Measurements from ENCODE around the gene THRAP3. TPM values are rescaled to one million over a fixed set of nuclear protein-coding genes. Genes with fewer than 3 reads are reported as not detected.
A peak's percentile ranks its signal among the peaks of the same experiment; 100 is the strongest.

THRAP3 gene
- total and polyA plus RNA-seq, 2 of the 8 experiments (the other 6 are each of a cell fraction or from before 2014, with no cell fraction given): 40.2 to 183 TPM

DNA sequence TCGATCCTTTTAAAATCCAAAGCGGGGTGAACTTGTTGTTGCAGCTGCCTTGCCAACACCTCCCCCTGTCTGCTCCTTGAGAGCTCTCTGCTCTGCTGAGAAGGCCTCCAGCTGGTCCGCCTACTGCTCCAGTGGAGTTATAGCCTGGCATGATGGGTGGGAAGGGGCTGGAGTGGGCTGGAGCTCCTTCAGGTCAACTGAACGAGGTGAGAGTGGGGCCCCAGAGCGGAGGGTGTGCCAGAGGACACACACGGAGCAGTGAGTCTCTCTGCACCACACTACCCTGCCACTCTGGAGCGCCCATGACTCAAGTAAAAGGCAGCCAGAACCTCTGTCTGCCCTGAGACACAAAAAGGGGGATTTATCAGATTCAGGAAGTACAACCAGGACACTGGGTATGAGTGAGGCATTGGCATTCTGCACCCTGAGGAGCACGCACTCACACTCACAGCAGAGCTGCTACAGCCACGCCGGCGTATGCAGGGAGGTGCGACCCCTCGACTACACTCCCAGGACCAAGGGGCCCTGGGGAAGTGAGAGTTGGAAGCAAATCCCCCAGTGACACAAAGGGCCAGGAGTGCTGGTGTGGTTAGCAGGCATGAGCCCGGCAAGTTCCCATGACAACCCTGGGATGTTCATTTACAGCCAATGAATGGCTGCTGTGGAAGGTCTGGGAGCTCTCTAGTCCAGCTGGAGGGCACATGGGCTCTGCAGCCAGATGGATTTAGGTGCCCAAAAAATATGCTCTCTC, 127.2 kb downstream of the THRAP3 start:
- Histone ChIP-seq H3K23me2 (ENCODE audit: low read depth, low read length) (no peaks in the 10 kb centered on the region), H3K23ac (ENCODE audit: insufficient read length) (no peak overlapping the region), H3K9ac (replicated peaks in 1 of 4; ENCODE audit: extremely low read depth in 1 of 4, low read depth in 3 of 4, low read length in 3 of 4) (0 out of 7 replicates have a peak overlapping the region, but pooled peaks of 1 of the 4 experiments have one; percentile 9), H2BK12ac (ENCODE audit: low read depth, low read length) (no peak overlapping the region), H3K4me3 (ENCODE audit: extremely low read depth in 1 of 4, insufficient read depth in 2 of 4, low read depth in 3 of 4, low read length in 4 of 4) (no peak overlapping the region), H3K79me1 (ENCODE audit: low read depth, low read length) (no peaks in the 10 kb centered on the region; the same call in 1 of the 2 replicates), H3K56ac (replicated peaks; ENCODE audit: insufficient read length, low read depth, low read length) (no peak overlapping the region), H3K27me3 (replicated peaks in 1 of 4; ENCODE audit: control insufficient read depth in 3 of 4, extremely low read depth in 1 of 4, insufficient read depth in 3 of 4, low read length in 3 of 4) (no peaks in the 10 kb centered on the region), H3K14ac (ENCODE audit: insufficient read length) (no peak overlapping the region), H2BK120ac (replicated peaks; ENCODE audit: low read depth, low read length) (no peak overlapping the region), H3K36me3 (ENCODE audit: control insufficient read depth in 2 of 4, insufficient read depth in 4 of 4, low read length in 3 of 4) (peaks cover 4 to 30% (median 16%) of the 10 kb centered on the region in 4 experiments; a peak in 7 of 8 replicates), H2BK15ac (ENCODE audit: low read length) (peak overlapping the region; percentile 46; the same call in 1 of the 2 replicates), H4K20me1 (replicated peaks in 1 of 2; ENCODE audit: control insufficient read depth in 1 of 2, insufficient read depth in 2 of 2, low read length in 2 of 2) (peaks cover 0 to 3% of the 10 kb centered on the region in 2 experiments), H3K4ac (replicated peaks; ENCODE audit: insufficient read length, low read depth, low read length) (no peak overlapping the region), H4K91ac (replicated peaks; ENCODE audit: insufficient read length, low read length) (no peak overlapping the region), H3K4me2 (ENCODE audit: insufficient read depth in 1 of 2, low read depth in 2 of 2, low read length in 2 of 2) (no peak overlapping the region), H4K8ac (ENCODE audit: extremely low read depth, insufficient read depth, low read length) (no peak overlapping the region), H3K18ac (ENCODE audit: extremely low read depth, low read length) (no peak overlapping the region), H3K79me2 (ENCODE audit: control insufficient read depth in 1 of 2, insufficient read depth in 2 of 2, low read length in 2 of 2) (no peaks in the 10 kb centered on the region), H2BK5ac (ENCODE audit: low read depth, low read length) (peak overlapping the region; percentile 52; the same call in 1 of the 2 replicates), H2AFZ (ENCODE audit: low read length) (no peak overlapping the region), H3K9me3 (ENCODE audit: insufficient read depth in 2 of 2, low read depth in 1 of 2, low read length in 1 of 2) (no peaks in the 10 kb centered on the region), H3K27ac (ENCODE audit: low read depth, low read length) (no peak overlapping the region), H2AK5ac (ENCODE audit: low read depth, low read length) (no peak overlapping the region), H2BK20ac (ENCODE audit: low read length) (no peak overlapping the region), H3K4me1 (replicated peaks in 1 of 4; ENCODE audit: control insufficient read depth in 3 of 4, insufficient read depth in 4 of 4, low read length in 3 of 4) (peaks cover 0 to 6% (median 0%) of the 10 kb centered on the region in 4 experiments; a peak in 1 of 7 replicates), H4K5ac (ENCODE audit: insufficient read length, low read depth, low read length) (no peak overlapping the region)
- ChIA-PET POLR2A (ENCODE audit: partially characterized antibody) (interaction anchor here (0.8 to 4.4 kb wide), 6 partner anchors 9 to 89 kb away, joined by 3 to 19 read pairs (median 4); no protein-coding TSS in a partner anchor), CTCF (ENCODE audit: partially characterized antibody) (interaction anchor here (0.6 to 13.3 kb wide), 10 partner anchors 9 to 218 kb away, joined by 3 to 150 read pairs (median 3); no protein-coding TSS in a partner anchor)
- FAIRE-seq: no peak
- no peak for DNase-seq (ENCODE audit: low read depth in 1 of 2, low spot score in 2 of 2)
- WGBS, 2 experiments (ENCODE audit: extremely low coverage in 1 of 2, insufficient coverage in 1 of 2, insufficient read length in 1 of 2, insufficient replicate concordance in 2 of 2, low coverage in 1 of 2, low lambda C conversion rate in 2 of 2, missing lambda C conversion rate in 1 of 2): 93% methylated on average over 14 of the region's 14 CpGs; no CpG with 5 or more reads in 1 of the 2 experiments
- TF ChIP-seq SAP30 (IDR thresholded peaks at IDR 0.05; ENCODE audit: insufficient read depth, insufficient replicate concordance, low read length): no peak
- TF ChIP-seq SRF (IDR thresholded peaks at IDR 0.05; ENCODE audit: low read depth, low read length): no peak
- no peak for TF ChIP-seq RXRA (IDR thresholded peaks at IDR 0.05; ENCODE audit: insufficient read depth, low read depth, low read length)
- no peak for TF ChIP-seq BRCA1 (IDR thresholded peaks at IDR 0.05; ENCODE audit: low read depth, low read length)
- TF ChIP-seq KDM4A (IDR thresholded peaks at IDR 0.05; ENCODE audit: low read depth, low read length, severe bottlenecking): no peak
- TF ChIP-seq TBP (IDR thresholded peaks at IDR 0.05; ENCODE audit: low read depth, low read length): no peak
- TF ChIP-seq USF2 (IDR thresholded peaks at IDR 0.05; ENCODE audit: low read length): no peak
- no peak for TF ChIP-seq TEAD4 (IDR thresholded peaks at IDR 0.05; ENCODE audit: low read depth, low read length)
- TF ChIP-seq BACH1 (IDR thresholded peaks at IDR 0.05; ENCODE audit: low read length): no peak
- no peak for TF ChIP-seq RAD21 (IDR thresholded peaks at IDR 0.05 in 1 of 2, conservative IDR thresholded peaks at IDR 0.05 in 1 of 2; ENCODE audit: low read depth in 2 of 2, low read length in 2 of 2)
- no peak for TF ChIP-seq CEBPB (IDR thresholded peaks at IDR 0.05; ENCODE audit: low read depth, low read length)

Measured in H1 (cell line).